GM03348 (cell line): ENCODE data around the gene ARHGAP24.
A peak's percentile ranks its signal among the peaks of the same experiment; 100 is the strongest.
"Not testable (repeated sequence)": the region's sequence is repeated elsewhere in the genome, so short reads cannot be mapped to it uniquely, and the experiment has no call there.

Experiments used
- DNase-seq: peaks from one replicate; pipeline ENCODE4 v3.0.0; 2012; ENCODE audit warnings: low spot score

Gene ARHGAP24

GRCh38 chr4:85815796-85816459 lies 341.0 kb downstream of the ARHGAP24 start:
- DNase-seq = no peak

- no peak for DNase-seq
Observed at GRCh38 chr4:85818700-85819099, 343.8 kb downstream of the ARHGAP24 start.

- not testable (repeated sequence) for DNase-seq
Observed at GRCh38 chr4:85820101-85820500, 345.2 kb downstream of the ARHGAP24 start.

- no peak for DNase-seq
Observed at GRCh38 chr4:85821688-85822455, 346.9 kb downstream of the ARHGAP24 start.

GRCh38 chr4:85823295-85823694 lies 348.3 kb downstream of the ARHGAP24 start:
- peak; percentile 31 for DNase-seq

GRCh38 chr4:85824166-85824945 lies 349.4 kb downstream of the ARHGAP24 start:
- peak; percentile 7 for DNase-seq

- DNase-seq = peak; percentile 52
Observed at GRCh38 chr4:85826060-85826678, 351.2 kb downstream of the ARHGAP24 start.

- DNase-seq = peak; percentile 27
Observed at GRCh38 chr4:85828027-85828890, 353.3 kb downstream of the ARHGAP24 start.

- no peak for DNase-seq
Observed at GRCh38 chr4:85829276-85830051, 354.5 kb downstream of the ARHGAP24 start.

GRCh38 chr4:85831647-85832046 lies 356.7 kb downstream of the ARHGAP24 start:
- DNase-seq = no peak

- DNase-seq = no peak
Observed at GRCh38 chr4:85833302-85833701, 358.4 kb downstream of the ARHGAP24 start.

- no peak for DNase-seq
Observed at GRCh38 chr4:85834934-85835333, 360.0 kb downstream of the ARHGAP24 start.

GRCh38 chr4:85836588-85837438 lies 361.9 kb downstream of the ARHGAP24 start:
- no peak for DNase-seq

- DNase-seq = peak; percentile 7
Observed at GRCh38 chr4:85837439-85837733, 362.4 kb downstream of the ARHGAP24 start.

- not testable (repeated sequence) for DNase-seq
Observed at GRCh38 chr4:85839981-85840451, 365.1 kb downstream of the ARHGAP24 start.

- DNase-seq = peak; percentile 15
Observed at GRCh38 chr4:85842540-85842939, 367.6 kb downstream of the ARHGAP24 start.

GRCh38 chr4:85853740-85854139 lies 378.8 kb downstream of the ARHGAP24 start:
- DNase-seq = not testable (repeated sequence)

- DNase-seq = no peak
Observed at GRCh38 chr4:85854546-85854945, 379.6 kb downstream of the ARHGAP24 start.

GRCh38 chr4:85860066-85860740 lies 385.3 kb downstream of the ARHGAP24 start:
- peak; percentile 27 for DNase-seq
